Measurements from ENCODE around the gene TSNAX.

DNA sequence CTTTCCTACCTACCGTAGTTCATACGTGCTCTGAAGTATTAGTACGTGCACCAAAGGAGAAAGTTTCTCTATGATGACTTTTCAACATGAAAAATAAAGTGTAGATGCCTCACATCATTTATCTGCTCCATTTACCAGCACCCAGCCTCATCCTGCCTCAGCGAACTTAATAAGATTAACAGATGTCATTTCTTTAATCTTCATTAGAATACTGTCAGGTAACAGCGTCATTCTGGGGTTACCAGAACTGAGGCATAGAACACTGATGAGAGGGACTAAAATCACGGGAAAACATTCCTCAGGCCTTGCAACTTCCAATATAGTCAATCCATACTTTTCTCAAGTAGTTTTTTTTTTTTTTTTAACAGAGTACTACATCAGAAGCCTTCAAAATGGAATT is 54.9 kb downstream of the TSNAX start:
- TF ChIP-seq GATA2 (IDR thresholded peaks at IDR 0.05; ENCODE audit: low read depth, low read length), result no peak
- no peak for TF ChIP-seq GATA3 (IDR thresholded peaks at IDR 0.05; ENCODE audit: low read depth, low read length)

Measured in SH-SY5Y (cell line).